C4-2B (cell line): ENCODE measurements around the gene ARPC1B.
"Not testable (repeated sequence)": the region's sequence is repeated elsewhere in the genome, so short reads cannot be mapped to it uniquely, and the experiment has no call there.

ENCODE experiments used
- CTCF ChIP-seq: fragments of 450-650 bp; conservative IDR thresholded peaks from 2 replicates; pipeline ENCODE4 v1.5.1; 2017; ENCODE audit warnings: mild to moderate bottlenecking
- ZFX ChIP-seq: fragments of 450-650 bp; IDR thresholded peaks from 2 replicates; pipeline ENCODE4 v1.6.1; 2017

- not testable (repeated sequence) for TF ChIP-seq CTCF, ZFX
Observed at GRCh38 chr7:99379693-99380031, 5.1 kb downstream of the ARPC1B start.
